Right lung (tissue), 5 donors: ENCODE measurements around the gene C12orf56. TPM values are rescaled to one million over a fixed set of nuclear protein-coding genes. Genes with fewer than 3 reads are reported as not detected.
"Not testable (repeated sequence)": the region's sequence is repeated elsewhere in the genome, so short reads cannot be mapped to it uniquely, and the experiment has no call there.

Experiments
- DNase-seq, 2 donors: peaks; one replicate each; pipeline ENCODE4 v3.0.0-alpha.2; 2013
- polyA plus RNA-seq, 5 donors: library from polyadenylated mRNA; unstranded; fragments of 120-200 nt; gene quantifications; one replicate each; pipeline versions ENCODE4 v1.2.1 to v1.2.3, GENCODE V29; 2013; ENCODE audit warnings: inconsistent platforms in 1 of 5, low replicate concordance in 1 of 5; ENCODE audit not compliant: insufficient read length in 5 of 5, insufficient read depth in 1 of 5

The C12orf56 gene
- polyA plus RNA-seq, 5 donors: 0.03 to 0.22 (median 0.15) TPM

DNA sequence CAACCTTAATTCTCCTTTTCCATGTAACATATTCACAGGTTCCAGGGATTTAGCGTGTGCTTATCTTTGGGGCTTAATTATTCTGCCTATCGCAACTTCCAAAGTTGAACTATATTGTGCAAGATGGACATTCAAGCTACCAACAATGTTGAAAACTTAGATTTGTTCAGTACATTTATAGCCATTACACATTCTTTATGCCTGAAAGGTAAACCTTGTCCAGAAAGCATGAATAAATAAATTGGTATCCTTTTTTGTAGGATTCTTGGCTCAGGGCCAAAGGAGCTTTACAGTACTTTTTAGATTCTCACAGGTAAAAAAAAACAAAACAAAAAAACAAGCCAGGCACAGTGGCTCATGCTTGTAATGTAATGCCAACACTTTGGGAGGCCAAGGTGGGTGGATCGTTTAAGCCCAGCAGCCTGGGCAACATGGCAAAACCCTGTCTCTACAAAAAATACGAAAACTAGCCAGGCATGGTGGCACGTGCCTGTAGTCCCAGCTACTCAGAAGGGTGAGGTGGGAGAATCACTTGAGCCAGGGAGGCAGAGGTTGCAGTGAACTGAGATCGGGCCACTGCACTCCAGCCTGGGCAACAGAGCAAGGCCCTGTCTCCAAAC lies 3.3 kb downstream of the C12orf56 start:
- no peak for DNase-seq

DNA sequence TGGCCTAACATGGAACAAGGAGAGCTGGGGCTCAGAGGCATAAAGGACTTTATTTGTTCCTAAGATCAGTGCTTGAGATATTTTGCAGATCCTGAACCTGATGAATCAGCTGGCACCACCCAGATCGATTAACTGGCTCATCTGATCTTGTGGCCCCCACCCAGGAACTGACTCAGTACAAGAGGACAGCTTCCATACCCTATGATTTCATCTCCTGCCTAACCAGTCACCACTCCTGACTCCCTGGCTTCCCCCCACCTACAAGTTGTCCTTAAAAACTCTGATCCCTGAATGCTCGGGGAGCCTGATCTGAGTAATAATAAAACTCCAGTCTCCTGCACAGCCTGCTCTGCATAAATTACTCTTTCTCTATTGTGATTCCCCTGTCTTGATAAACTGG lies 5.1 kb downstream of the C12orf56 start:
- no peak for DNase-seq

DNA sequence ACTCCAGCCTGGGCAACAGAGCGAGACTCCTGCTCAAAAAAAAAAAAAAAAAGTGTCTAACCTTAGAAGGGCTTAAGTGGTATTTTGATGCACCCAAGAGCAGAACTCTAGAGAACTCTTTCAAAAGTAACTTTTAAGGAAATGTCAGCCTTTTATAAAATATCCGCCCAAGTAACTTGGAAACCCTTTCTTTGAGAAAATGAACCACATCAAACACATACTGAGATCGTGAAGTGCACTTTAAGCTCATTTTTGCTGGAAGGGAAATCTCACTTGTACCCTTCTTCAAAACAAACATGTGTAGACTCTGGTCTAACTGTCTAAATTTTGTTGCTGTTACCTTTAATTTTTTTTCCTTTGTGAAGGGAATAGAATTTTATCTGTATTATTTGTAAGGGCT lies 5.5 kb downstream of the C12orf56 start:
- DNase-seq: no peak

DNA sequence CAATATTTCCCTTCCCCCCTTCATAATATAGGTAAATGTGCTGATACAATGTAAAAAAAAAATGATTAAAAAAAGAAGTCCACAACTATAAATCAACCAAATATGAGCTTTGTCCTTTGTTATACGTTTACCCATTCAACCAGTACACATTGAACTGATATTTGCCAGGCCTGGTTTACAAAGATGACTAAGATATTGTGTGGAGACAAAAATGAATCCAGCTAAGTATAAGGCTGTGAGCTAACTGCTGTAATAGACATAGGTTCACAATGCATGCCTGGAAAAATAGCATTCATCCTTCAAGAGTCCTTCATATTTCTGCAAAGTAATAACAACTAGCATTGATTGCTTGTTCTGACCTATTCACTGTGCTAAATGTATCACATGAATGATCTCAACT lies 6.9 kb downstream of the C12orf56 start:
- no peak for DNase-seq

GRCh38 chr12:64362721-64363305 lies 27.7 kb downstream of the C12orf56 start:
- no peak for DNase-seq

- DNase-seq: not testable (repeated sequence)
These were observed 29.4 kb downstream of the C12orf56 start for GRCh38 chr12:64361173-64361572.

- not testable (repeated sequence) for DNase-seq
These were observed 34.3 kb downstream of the C12orf56 start for GRCh38 chr12:64356209-64356608.

GRCh38 chr12:64352181-64352580 lies 38.4 kb downstream of the C12orf56 start:
- no peak for DNase-seq

DNA sequence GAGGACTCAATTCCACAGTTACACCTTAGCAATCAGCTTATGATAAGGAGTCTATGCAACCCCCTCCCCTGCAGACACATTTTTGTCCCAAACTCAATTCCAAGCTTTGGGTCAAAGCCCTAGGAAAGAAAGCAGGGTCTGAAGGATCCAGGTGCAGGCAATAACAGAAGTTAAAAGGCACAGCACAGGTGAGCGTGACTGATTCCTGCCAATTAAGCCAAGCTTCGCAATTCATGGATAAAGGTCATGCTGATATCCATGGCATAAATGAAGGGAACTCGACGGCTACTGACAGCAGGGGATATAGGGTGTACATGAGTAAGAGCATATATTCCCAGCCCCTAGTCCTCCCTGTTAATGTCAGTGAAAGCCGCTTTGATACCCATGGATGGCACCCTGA lies 39.3 kb downstream of the C12orf56 start:
- DNase-seq: no peak

- DNase-seq: no peak
These were observed 42.9 kb downstream of the C12orf56 start for GRCh38 chr12:64347630-64348029.

DNA sequence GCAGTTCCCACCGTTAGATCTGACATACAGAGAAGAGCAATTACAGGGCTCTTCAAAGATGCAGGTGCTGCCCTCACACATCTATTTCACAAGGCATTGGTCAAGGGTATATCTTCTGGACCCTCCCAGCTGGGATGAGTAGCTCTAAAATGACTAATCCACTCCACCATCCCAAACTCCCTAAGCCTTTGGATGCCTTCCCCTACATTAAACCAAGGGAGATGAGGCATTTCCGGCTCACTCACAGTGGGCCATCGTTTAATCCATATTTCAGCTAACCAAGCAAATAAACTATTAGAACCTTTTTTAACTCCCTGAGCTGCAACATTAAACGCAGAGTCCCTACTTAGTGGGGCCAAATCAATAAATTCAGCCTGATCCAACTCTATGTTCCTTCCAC lies 45.9 kb downstream of the C12orf56 start:
- not testable (repeated sequence) for DNase-seq

DNA sequence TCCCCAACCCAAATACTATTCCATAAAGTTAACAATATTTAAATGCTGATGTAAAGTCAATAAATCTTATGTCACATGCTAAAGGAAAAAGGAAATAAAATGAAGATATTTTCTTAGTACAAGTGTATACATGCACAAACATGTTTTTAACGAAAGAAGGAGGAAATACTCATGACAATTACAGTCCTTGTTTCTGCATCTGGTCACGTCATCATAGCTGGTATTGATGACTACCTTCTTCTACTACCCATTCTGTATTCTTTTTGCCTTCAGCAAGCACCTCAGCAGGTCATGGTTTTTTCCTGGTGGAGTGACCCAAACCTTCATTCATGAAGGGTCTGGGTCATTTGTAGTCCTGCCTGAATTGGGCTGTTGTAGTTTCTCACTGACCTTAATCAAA lies 50.0 kb downstream of the C12orf56 start:
- DNase-seq: not testable (repeated sequence)

DNA sequence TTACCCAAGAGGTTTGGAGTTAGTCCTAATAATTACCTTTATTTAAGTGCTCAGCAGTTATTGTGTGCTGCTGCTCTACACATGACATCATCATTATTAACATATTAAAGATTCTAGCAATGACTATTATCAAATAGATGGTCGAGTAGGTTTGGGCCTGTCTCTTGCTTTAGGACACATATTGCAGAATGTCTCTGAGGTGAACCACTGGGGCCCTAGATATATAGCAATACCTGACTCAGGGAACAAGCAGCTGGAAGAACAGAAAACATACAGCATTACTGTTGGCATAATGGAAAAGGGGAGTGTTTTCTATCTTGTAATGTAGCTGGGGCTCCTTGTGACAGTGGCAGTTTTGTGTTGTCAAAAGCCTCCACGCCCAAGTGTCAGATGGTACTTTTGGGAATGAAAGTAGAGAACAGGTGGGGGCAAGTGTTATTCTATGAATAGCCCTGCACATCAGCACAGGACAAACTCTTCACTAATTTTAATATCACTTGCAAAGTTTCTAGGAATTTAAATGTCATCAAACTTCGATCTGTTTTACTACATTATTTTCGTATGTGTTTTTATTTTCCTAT lies 54.6 kb downstream of the C12orf56 start:
- no peak for DNase-seq

DNA sequence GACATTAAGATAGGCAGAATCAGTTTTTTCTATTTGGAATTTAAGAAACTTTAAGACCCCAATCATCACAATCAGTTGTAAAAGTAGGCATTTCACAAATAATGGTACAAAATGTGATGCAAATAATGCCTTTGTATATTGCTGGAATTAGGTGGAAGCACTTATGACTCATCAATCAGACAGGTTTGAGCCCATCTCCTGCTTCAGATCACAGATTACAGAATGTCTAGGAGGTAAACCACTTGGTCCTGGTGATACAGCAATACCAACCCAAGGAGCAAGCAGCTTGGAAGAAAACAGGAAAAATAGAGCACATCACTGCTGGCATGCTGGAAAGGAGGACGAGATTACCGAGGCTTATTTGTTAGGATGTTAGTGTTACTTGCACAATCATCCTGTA lies 57.6 kb downstream of the C12orf56 start:
- no peak for DNase-seq

DNA sequence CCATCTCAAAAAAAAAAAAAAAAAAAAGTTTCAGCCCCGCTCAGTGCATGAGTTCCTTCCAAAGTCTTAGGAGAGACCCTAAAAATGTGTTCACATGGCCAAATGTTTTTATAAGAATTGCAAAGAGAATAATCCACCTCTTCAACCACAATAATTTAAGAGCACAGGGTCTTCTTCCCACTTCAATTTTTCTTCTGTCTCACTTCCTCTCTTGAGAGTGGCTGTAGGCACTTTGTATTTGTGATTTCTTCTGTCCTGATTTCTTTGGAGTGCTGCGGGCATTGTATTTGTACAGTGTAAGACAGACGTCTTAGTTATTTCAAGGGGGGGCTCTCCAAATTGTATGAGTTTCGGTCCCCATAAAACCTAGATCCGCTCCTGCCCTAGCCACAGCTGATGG lies 58.3 kb downstream of the C12orf56 start:
- DNase-seq: no peak

- not testable (repeated sequence) for DNase-seq
These were observed 61.4 kb downstream of the C12orf56 start for GRCh38 chr12:64329031-64329710.

- no peak for DNase-seq
These were observed 65.5 kb downstream of the C12orf56 start for GRCh38 chr12:64325055-64325454.

DNA sequence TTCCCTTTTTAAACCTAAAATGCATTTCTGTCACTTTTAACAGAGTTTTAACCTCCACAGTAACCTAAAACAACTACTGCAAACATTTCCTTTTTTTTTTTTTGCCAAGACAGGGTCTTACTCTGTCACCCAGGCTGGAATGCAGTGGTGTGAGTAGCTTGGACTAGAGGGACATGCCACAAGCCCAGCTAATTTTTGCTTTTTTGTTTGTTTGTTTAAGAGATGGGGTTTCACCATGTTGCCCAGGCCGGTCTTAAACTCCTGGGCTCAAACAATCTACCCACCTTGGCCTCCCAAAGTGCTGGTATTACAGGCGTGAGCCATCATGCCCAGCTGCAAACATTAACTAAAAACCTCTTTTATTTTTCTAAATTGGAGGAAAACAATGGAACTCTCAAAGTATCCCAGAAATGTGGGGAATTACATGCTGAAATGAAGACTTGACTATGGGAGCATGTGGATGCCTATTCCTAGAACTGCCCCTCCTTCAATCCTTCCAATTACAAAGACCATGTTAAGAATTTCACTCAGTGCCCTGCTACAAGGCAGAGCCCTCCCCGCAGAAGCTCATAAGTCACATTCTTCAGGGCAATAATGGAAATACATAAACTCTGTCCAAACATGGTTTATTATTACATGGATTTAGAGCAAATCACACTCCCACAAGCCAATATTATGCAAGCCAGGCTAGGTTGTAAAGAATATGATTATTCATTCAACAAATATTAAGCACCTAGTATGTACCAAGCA lies 66.9 kb downstream of the C12orf56 start:
- DNase-seq: no peak

- no peak for DNase-seq
These were observed 67.6 kb downstream of the C12orf56 start for GRCh38 chr12:64323006-64323405.

DNA sequence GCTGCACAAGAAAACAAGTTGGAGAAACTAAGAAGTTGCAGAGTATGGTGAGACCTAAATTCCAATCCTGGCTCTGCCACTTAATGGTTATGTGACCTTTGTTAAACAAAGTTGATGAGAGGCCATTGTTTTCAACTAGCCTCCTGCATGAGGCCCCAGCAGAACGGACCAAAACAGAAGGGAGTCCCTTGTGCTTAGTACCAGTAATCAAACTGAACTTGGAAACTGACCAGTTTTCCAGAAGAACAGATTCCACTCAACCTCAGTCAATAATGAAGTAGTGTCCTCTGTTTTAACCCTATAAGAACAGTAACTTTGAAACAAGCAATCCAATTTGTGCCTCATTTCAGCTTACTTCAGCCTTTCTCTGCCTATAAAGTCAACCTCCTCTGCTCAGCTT lies 69.9 kb downstream of the C12orf56 start:
- no peak for DNase-seq

GRCh38 chr12:64319540-64320225 lies 70.9 kb downstream of the C12orf56 start:
- not testable (repeated sequence) for DNase-seq

- no peak for DNase-seq
These were observed 72.0 kb downstream of the C12orf56 start for GRCh38 chr12:64318605-64319004.
